GM12878 (cell line): ENCODE measurements around the gene CAB39. TPM values are rescaled to one million over a fixed set of nuclear protein-coding genes. Genes with fewer than 3 reads are reported as not detected.

ENCODE experiments used
- ATAC-seq: fragments of 200-7000 bp; cut with Tn5 transposase; 3 replicates; pipeline ENCODE4 v1.9.1; 2020; ENCODE audit warnings: mild to moderate bottlenecking, moderate library complexity
- BruUV-seq: library from RNA; stranded (reverse); fragments of 400-500 nt; replicated peaks from 2 replicates; lab custom pipeline; 2021; lab: Mats Ljungman, UMichigan
- CTCF ChIA-PET: fragments of 300-600 bp; sonication (Branson Sonifier 250); formaldehyde crosslinking; extraction: SDS; loops from one replicate; lab custom pipeline; 2021; ENCODE audit warnings: inconsistent platforms; lab: Yijun Ruan, JAX
- POLR2A ChIA-PET: fragments of 350-600 bp; formaldehyde crosslinking; extraction: SDS; loops from one replicate; lab custom pipeline; 2021; ENCODE audit warnings: inconsistent platforms; lab: Charles Lee
- RAD21 ChIA-PET: fragments of 300-600 bp; sonication (Branson Sonifier 250); formaldehyde crosslinking; loops from one replicate; lab custom pipeline; 2023; ENCODE audit warnings: antibody characterized with exemption; ENCODE audit not compliant: unreplicated experiment; lab: Charles Lee
- SMC1A ChIA-PET: fragments of 300-600 bp; sonication (Branson Sonifier 250); formaldehyde crosslinking; loops from one replicate; lab custom pipeline; 2023; ENCODE audit not compliant: unreplicated experiment, uncharacterized antibody; lab: Charles Lee
- DNase-seq: peaks from one replicate; pipeline ENCODE4 v3.0.0-alpha.2; 2011; ENCODE audit warnings: low read depth, low spot score
- FAIRE-seq: peaks from 3 replicates; lab custom pipeline; 2011; peaks lifted over from hg19 to GRCh38; lab: Jason Lieb, UNC
- H2AFZ ChIP-seq: 2 replicates; pipeline ENCODE4 v1.6.0; 2011; ENCODE audit warnings: low read depth, low read length, control low read depth; ENCODE audit not compliant: control insufficient read depth
- H3K27ac ChIP-seq: 2 replicates; pipeline ENCODE4 v1.5.1; 2011; ENCODE audit warnings: control low read depth; ENCODE audit not compliant: control insufficient read depth, insufficient read depth
- H3K27me3 ChIP-seq, 2 experiments: replicated peaks in 1 of 2; 2 replicates each; pipeline versions ENCODE4 v1.6.0 to v1.6.1; 2011; ENCODE audit warnings: low read length in 1 of 2; ENCODE audit not compliant: control insufficient read depth in 2 of 2, insufficient read depth in 2 of 2
- H3K36me3 ChIP-seq, 2 experiments: 2 replicates each; pipeline ENCODE4 v1.5.1; 2011; ENCODE audit warnings: low read length in 1 of 2; ENCODE audit not compliant: control insufficient read depth in 2 of 2, insufficient read depth in 2 of 2
- H3K4me1 ChIP-seq: 2 replicates; pipeline ENCODE4 v1.6.1; 2011; ENCODE audit warnings: mild to moderate bottlenecking, low read length, moderate library complexity, mixed read lengths; ENCODE audit not compliant: control insufficient read depth, insufficient read depth
- H3K4me2 ChIP-seq: 2 replicates; pipeline ENCODE4 v1.6.0; 2011; ENCODE audit warnings: control low read depth; ENCODE audit not compliant: control insufficient read depth, insufficient read depth
- H3K4me3 ChIP-seq: fragments of 200-600 bp; sonication (generic); 2 replicates; pipeline ENCODE4 v1.5.1; 2016
- H3K79me2 ChIP-seq: 2 replicates; pipeline ENCODE4 v1.6.0; 2011; ENCODE audit warnings: low read length; ENCODE audit not compliant: control insufficient read depth, insufficient read depth
- H3K9ac ChIP-seq: 2 replicates; pipeline ENCODE4 v1.8.0; 2011; ENCODE audit warnings: low read length, control low read depth, mixed read lengths; ENCODE audit not compliant: control insufficient read depth, insufficient read depth
- H3K9me3 ChIP-seq: replicated peaks from 3 replicates; pipeline ENCODE4 v1.5.1; 2011; ENCODE audit warnings: mild to moderate bottlenecking, low read length; ENCODE audit not compliant: control insufficient read depth, insufficient read depth
- H4K20me1 ChIP-seq: 2 replicates; pipeline ENCODE4 v1.6.0; 2011; ENCODE audit not compliant: control insufficient read depth, insufficient read depth
- EGR1 ChIP-seq, 2 experiments: IDR thresholded peaks; 1 replicate in 1 of 2; 2 replicates in 1 of 2; pipeline ENCODE4 v1.6.1; 2011 to 2012; ENCODE audit warnings: low read depth in 2 of 2, low read length in 2 of 2, borderline replicate concordance in 1 of 2, mild to moderate bottlenecking in 1 of 2, moderate library complexity in 1 of 2
- ETV6 ChIP-seq, 2 experiments: fragments of 450-650 bp in 1 of 2; IDR thresholded peaks in 1 of 2; conservative IDR thresholded peaks in 1 of 2; 2 replicates each; pipeline ENCODE4 v1.6.1; 2014; ENCODE audit warnings: antibody characterized with exemption in 1 of 2, borderline replicate concordance in 1 of 2, low read depth in 1 of 2, mild to moderate bottlenecking in 1 of 2, moderate library complexity in 1 of 2
- RELA ChIP-seq: fragments of 450-650 bp; IDR thresholded peaks from 2 replicates; pipeline ENCODE4 v1.8.0; 2014; ENCODE audit warnings: borderline replicate concordance; ENCODE audit not compliant: partially characterized antibody
- RUNX3 ChIP-seq: IDR thresholded peaks from 2 replicates; pipeline ENCODE4 v1.6.1; 2012; ENCODE audit warnings: low read length, inconsistent platforms
- WGBS: methylation state at CpG from one replicate; pipeline ENCODE4 v1.1.6; 2016; ENCODE audit warnings: low lambda C conversion rate; ENCODE audit not compliant: insufficient replicate concordance, insufficient coverage; ENCODE audit errors: missing lambda C conversion rate; 5-methylcytosine and 5-hydroxymethylcytosine counted together
- in situ Hi-C: fragments of 300-500 bp; cut with MboI; formaldehyde crosslinking; loops from 9 replicates; pipeline ENCODE4 v1.14.3; 2018; ENCODE audit warnings: mixed read lengths
- intact Hi-C: fragments of 100-400 bp; cut with micrococcal nuclease; formaldehyde crosslinking; loops from one replicate; pipeline ENCODE4 v1.14.2; 2022; ENCODE audit not compliant: unreplicated experiment
- polyA plus RNA-seq, 11 experiments: library from polyadenylated mRNA; depleted of rRNA in 4 of 11; unstranded in 6 of 11; stranded (reverse) in 5 of 11; fragments of >200 nt; fragmentation: Nextera tagmentation in 4 of 11; fragmentation: Illumina TruSeq in 1 of 11; extraction: Ambion mirVana in 4 of 11; extraction: Trizol in 1 of 11; gene quantifications; 1 replicate in 1 of 11; 2 replicates in 10 of 11; pipeline versions ENCODE4 v1.2.1 to v1.2.3, GENCODE V29; 2011 to 2016; ENCODE audit warnings: inconsistent platforms in 2 of 11, missing spikeins in 2 of 11, low read depth in 1 of 11
- total RNA-seq, 4 experiments: library from RNA; depleted of rRNA in 3 of 4; stranded (reverse); fragments of >200 nt in 3 of 4; fragmentation: Illumina TruSeq in 1 of 4; extraction: Trizol in 1 of 4; gene quantifications; 2 replicates each; pipeline versions ENCODE4 v1.2.1 to v1.2.3, GENCODE V29; 2013 to 2021
- TF ChIP-seq, protein P1 (sequence below): IDR thresholded peaks from 2 replicates; pipeline ENCODE4 v1.6.1; 2012; ENCODE audit warnings: low read length, inconsistent platforms

Gene CAB39
- total and polyA plus RNA-seq, 10 of the 15 experiments (the other 5 are each of a cell fraction or from before 2014, with no cell fraction given): 13.3 to 129 (median 62.9) TPM

DNA sequence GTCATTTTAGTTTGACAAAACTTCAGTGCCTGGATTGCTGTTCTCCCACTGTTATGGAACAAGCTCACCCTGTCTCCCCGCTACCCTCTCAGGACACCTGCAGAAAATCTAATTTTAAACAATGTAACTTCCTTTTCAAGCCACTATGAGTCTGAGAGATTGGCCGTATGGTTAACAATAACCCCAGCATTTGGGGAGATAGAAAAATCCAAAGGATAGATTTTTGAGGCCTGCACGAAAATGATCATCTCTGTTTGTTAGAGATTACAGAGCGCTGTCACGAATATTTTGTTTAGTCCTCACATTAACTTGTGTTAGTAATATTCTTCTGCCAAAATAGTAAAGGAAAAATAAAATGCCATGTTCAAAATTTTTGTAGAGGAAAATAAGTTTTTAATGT, 24.7 kb downstream of the CAB39 start:
- POLR2A ChIA-PET: interaction anchor here (0.9 to 1.5 kb wide), 2 partner anchors 13 kb away, joined by 4 to 7 read pairs; no protein-coding TSS in a partner anchor
- Histone ChIP-seq H3K4me3 (peak overlapping the region; percentile 29; the same call in 1 of the 2 replicates), H3K4me1 (peaks cover 23% of the 10 kb centered on the region), H3K36me3 (peaks cover 4 to 7% of the 10 kb centered on the region in 2 experiments; a peak in 3 of 4 replicates), H2AFZ (no peak overlapping the region), H3K9me3 (no peaks in the 10 kb centered on the region), H3K9ac (no peak overlapping the region), H3K27ac (peak overlapping the region; percentile 36), H3K27me3 (no peaks in the 10 kb centered on the region), H4K20me1 (peaks cover 4% of the 10 kb centered on the region), H3K4me2 (peak overlapping the region; percentile 59), H3K79me2 (peaks cover 79% of the 10 kb centered on the region)
- RAD21 ChIA-PET: interaction anchor here (0.5 to 1.8 kb wide), 4 partner anchors 23 to 177 kb away, joined by 3 to 4 read pairs (median 4); no protein-coding TSS in a partner anchor
- intact Hi-C loops (no loop called here), in situ Hi-C loops (no loop called here)
- DNase-seq: no peak
- WGBS: 71% methylated on average over 5 of the region's 5 CpGs
- SMC1A ChIA-PET: interaction anchor here (1.0 to 3.3 kb wide), 4 partner anchors 13 to 60 kb away, joined by 3 to 14 read pairs (median 5); no protein-coding TSS in a partner anchor
- CTCF ChIA-PET: interaction anchor here (0.6 to 1.4 kb wide), 4 partner anchors 24 to 871 kb away, joined by 3 read pairs; no protein-coding TSS in a partner anchor
- TF ChIP-seq RELA (no peak), ETV6 (conservative IDR thresholded peaks at IDR 0.05 in 1 of 2, IDR thresholded peaks at IDR 0.05 in 1 of 2; ENCODE audit: borderline replicate concordance in 1 of 2, low read depth in 1 of 2) (no peak)
- ATAC-seq: no peak; the same call in 2 of the 3 replicates
- FAIRE-seq: no peak
- no TSS peak for BruUV-seq

DNA sequence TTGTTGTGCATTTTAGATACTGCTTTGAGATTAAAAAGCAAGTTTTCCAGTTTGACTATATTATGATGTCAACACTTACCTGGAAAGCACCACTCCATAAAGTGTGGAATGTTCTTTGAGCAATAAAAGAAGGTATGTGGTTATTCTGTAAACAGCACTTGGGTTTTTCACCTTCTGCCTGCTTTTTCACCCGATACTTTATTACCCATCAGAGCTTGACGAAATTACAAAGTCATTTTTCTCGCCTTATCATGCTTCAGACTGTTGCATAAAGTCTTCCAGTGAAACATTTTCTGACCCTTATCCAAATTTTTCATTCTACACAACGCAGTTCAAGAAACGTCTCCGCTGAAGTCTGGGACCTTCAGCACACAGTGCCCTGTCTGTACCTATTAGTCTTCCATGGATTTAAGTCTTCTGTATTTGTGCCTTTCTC, 25.2 kb downstream of the CAB39 start:
- no peak for DNase-seq
- H3K4me3 ChIP-seq: peak overlapping the region; percentile 29; the same call in 1 of the 2 replicates
- ATAC-seq: peak; percentile 19; the same call in 1 of the 3 replicates
- H3K36me3 ChIP-seq: peaks cover 4 to 10% of the 10 kb centered on the region in 2 experiments
- peak overlapping the region; percentile 36 for H3K27ac ChIP-seq
- no peak overlapping the region for H3K9ac ChIP-seq
- peaks cover 4% of the 10 kb centered on the region for H4K20me1 ChIP-seq
- no peaks in the 10 kb centered on the region for H3K27me3 ChIP-seq
- no TSS peak for BruUV-seq
- ChIA-PET RAD21 (interaction anchor here (0.6 to 1.8 kb wide), 7 partner anchors 11 to 88 kb away, joined by 3 to 5 read pairs (median 4); no protein-coding TSS in a partner anchor), SMC1A (interaction anchor here (1.0 to 3.3 kb wide), 5 partner anchors 10 to 60 kb away, joined by 4 to 14 read pairs (median 5); no protein-coding TSS in a partner anchor), POLR2A (interaction anchor here (0.6 to 1.6 kb wide), 3 partner anchors 14 to 105 kb away, joined by 3 to 7 read pairs (median 5); no protein-coding TSS in a partner anchor), CTCF (interaction anchor here (1.0 to 1.2 kb wide), 3 partner anchors 17 to 29 kb away, joined by 3 read pairs; no protein-coding TSS in a partner anchor)
- peaks cover 76% of the 10 kb centered on the region for H3K79me2 ChIP-seq
- H2AFZ ChIP-seq: no peak overlapping the region
- H3K9me3 ChIP-seq: no peaks in the 10 kb centered on the region
- no peak for FAIRE-seq
- H3K4me2 ChIP-seq: peak overlapping the region; percentile 59
- in situ Hi-C loops: no loop called here
- intact Hi-C loops: no loop called here
- H3K4me1 ChIP-seq: peaks cover 23% of the 10 kb centered on the region
- 78% methylated on average over 6 of the region's 6 CpGs for WGBS
- TF ChIP-seq, protein P1, sequence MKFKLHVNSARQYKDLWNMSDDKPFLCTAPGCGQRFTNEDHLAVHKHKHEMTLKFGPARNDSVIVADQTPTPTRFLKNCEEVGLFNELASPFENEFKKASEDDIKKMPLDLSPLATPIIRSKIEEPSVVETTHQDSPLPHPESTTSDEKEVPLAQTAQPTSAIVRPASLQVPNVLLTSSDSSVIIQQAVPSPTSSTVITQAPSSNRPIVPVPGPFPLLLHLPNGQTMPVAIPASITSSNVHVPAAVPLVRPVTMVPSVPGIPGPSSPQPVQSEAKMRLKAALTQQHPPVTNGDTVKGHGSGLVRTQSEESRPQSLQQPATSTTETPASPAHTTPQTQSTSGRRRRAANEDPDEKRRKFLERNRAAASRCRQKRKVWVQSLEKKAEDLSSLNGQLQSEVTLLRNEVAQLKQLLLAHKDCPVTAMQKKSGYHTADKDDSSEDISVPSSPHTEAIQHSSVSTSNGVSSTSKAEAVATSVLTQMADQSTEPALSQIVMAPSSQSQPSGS: peak; percentile 27; the same call in 1 of the 2 replicates
- peak; percentile 60 for TF ChIP-seq RUNX3
- no peak for TF ChIP-seq EGR1 (IDR thresholded peaks at IDR 0.05; ENCODE audit: borderline replicate concordance in 1 of 2, low read depth in 2 of 2, low read length in 2 of 2)
